Measurements from ENCODE around the gene CEACAM6.

CEACAM6 gene

GRCh38 chr19:41783612-41784011 lies 28.3 kb downstream of the CEACAM6 start:
- Histone ChIP-seq H3K9me3 (replicated peaks in 1 of 2; ENCODE audit: control insufficient read depth in 2 of 2, insufficient read depth in 1 of 2, low read depth in 1 of 2, low read length in 2 of 2) (no peaks in the 10 kb centered on the region), H3K79me1 (ENCODE audit: low read depth, low read length) (no peaks in the 10 kb centered on the region), H3K18ac (ENCODE audit: low read length) (no peak overlapping the region), H2BK5ac (ENCODE audit: low read length) (no peak overlapping the region), H3K23ac (ENCODE audit: low read depth, low read length, poor library complexity) (no peak overlapping the region), H4K91ac (ENCODE audit: low read depth, low read length, poor library complexity) (no peak overlapping the region), H2BK15ac (ENCODE audit: low read length) (no peak overlapping the region), H3K4me1 (ENCODE audit: control insufficient read depth in 2 of 2, insufficient read depth in 1 of 2, low read depth in 1 of 2, low read length in 2 of 2) (no peaks in the 10 kb centered on the region), H3K27ac (replicated peaks; ENCODE audit: low read length) (no peak overlapping the region), H2BK12ac (ENCODE audit: low read length) (no peak overlapping the region), H3K27me3 (ENCODE audit: control insufficient read depth in 3 of 3, insufficient read depth in 3 of 3, low read depth in 1 of 3, low read length in 3 of 3) (peaks cover 2 to 36% (median 10%) of the 10 kb centered on the region in 3 experiments), H3K4me3 (ENCODE audit: low read length in 2 of 2) (no peak overlapping the region), H3K4me2 (ENCODE audit: insufficient read depth, low read length, poor library complexity, severe bottlenecking) (no peak overlapping the region), H2BK120ac (ENCODE audit: low read depth, low read length) (no peak overlapping the region), H3K9ac (ENCODE audit: low read depth, low read length, poor library complexity) (no peak overlapping the region), H2AFZ (ENCODE audit: low read length) (no peak overlapping the region), H3K4ac (ENCODE audit: low read length) (no peak overlapping the region), H3K14ac (ENCODE audit: low read length) (no peak overlapping the region), H4K8ac (ENCODE audit: low read depth, low read length) (no peak overlapping the region), H3K36me3 (replicated peaks in 1 of 2; ENCODE audit: control insufficient read depth in 2 of 2, insufficient read depth in 2 of 2, low read length in 2 of 2) (no peaks in the 10 kb centered on the region), H2AK5ac (ENCODE audit: low read depth, low read length) (no peak overlapping the region)
- DNase-seq (ENCODE audit: low spot score): no peak
- no CpG with 5 or more reads among the region's 5 CpGs for WGBS, 2 donors (ENCODE audit: extremely low coverage in 2 of 2, insufficient read length in 2 of 2, insufficient replicate concordance in 1 of 2)

GRCh38 chr19:41784312-41784711 lies 29.0 kb downstream of the CEACAM6 start:
- no peaks in the 10 kb centered on the region for H3K79me1 ChIP-seq (ENCODE audit: low read depth, low read length)
- WGBS, 2 donors (ENCODE audit: extremely low coverage in 2 of 2, insufficient read length in 2 of 2, insufficient replicate concordance in 1 of 2): no CpG with 5 or more reads among the region's 3 CpGs
- H2BK120ac ChIP-seq (ENCODE audit: low read depth, low read length): no peak overlapping the region

GRCh38 chr19:41784743-41785142 lies 29.4 kb downstream of the CEACAM6 start:
- Histone ChIP-seq H3K9me3 (replicated peaks in 1 of 2; ENCODE audit: control insufficient read depth in 2 of 2, insufficient read depth in 1 of 2, low read depth in 1 of 2, low read length in 2 of 2) (no peaks in the 10 kb centered on the region), H3K14ac (ENCODE audit: low read length) (no peak overlapping the region), H3K4me2 (ENCODE audit: insufficient read depth, low read length, poor library complexity, severe bottlenecking) (no peak overlapping the region), H2BK5ac (ENCODE audit: low read length) (no peak overlapping the region), H3K4ac (ENCODE audit: low read length) (no peak overlapping the region), H4K91ac (ENCODE audit: low read depth, low read length, poor library complexity) (no peak overlapping the region), H3K23ac (ENCODE audit: low read depth, low read length, poor library complexity) (no peak overlapping the region), H3K27ac (replicated peaks; ENCODE audit: low read length) (no peak overlapping the region), H3K4me3 (ENCODE audit: low read length in 2 of 2) (no peak overlapping the region), H2BK12ac (ENCODE audit: low read length) (no peak overlapping the region), H2BK120ac (ENCODE audit: low read depth, low read length) (no peak overlapping the region), H3K79me1 (ENCODE audit: low read depth, low read length) (no peaks in the 10 kb centered on the region), H3K9ac (ENCODE audit: low read depth, low read length, poor library complexity) (no peak overlapping the region), H2AK5ac (ENCODE audit: low read depth, low read length) (no peak overlapping the region), H2AFZ (ENCODE audit: low read length) (no peak overlapping the region), H2BK15ac (ENCODE audit: low read length) (no peak overlapping the region), H3K36me3 (replicated peaks in 1 of 2; ENCODE audit: control insufficient read depth in 2 of 2, insufficient read depth in 2 of 2, low read length in 2 of 2) (no peaks in the 10 kb centered on the region), H3K27me3 (ENCODE audit: control insufficient read depth in 3 of 3, insufficient read depth in 3 of 3, low read depth in 1 of 3, low read length in 3 of 3) (peaks cover 2 to 40% (median 10%) of the 10 kb centered on the region in 3 experiments), H4K8ac (ENCODE audit: low read depth, low read length) (no peak overlapping the region), H3K18ac (ENCODE audit: low read length) (no peak overlapping the region), H3K4me1 (ENCODE audit: control insufficient read depth in 2 of 2, insufficient read depth in 1 of 2, low read depth in 1 of 2, low read length in 2 of 2) (no peaks in the 10 kb centered on the region)
- DNase-seq (ENCODE audit: low spot score): no peak
- WGBS, 2 donors (ENCODE audit: extremely low coverage in 2 of 2, insufficient read length in 2 of 2, insufficient replicate concordance in 1 of 2): no CpG with 5 or more reads among the region's 4 CpGs

More at GRCh38 chr19:41784312-41784711, 29.0 kb downstream of the CEACAM6 start:
- Histone ChIP-seq H2AFZ (ENCODE audit: low read length) (no peak overlapping the region), H3K36me3 (replicated peaks in 1 of 2; ENCODE audit: control insufficient read depth in 2 of 2, insufficient read depth in 2 of 2, low read length in 2 of 2) (no peaks in the 10 kb centered on the region), H2BK12ac (ENCODE audit: low read length) (no peak overlapping the region), H3K4me3 (ENCODE audit: low read length in 2 of 2) (no peak overlapping the region), H4K91ac (ENCODE audit: low read depth, low read length, poor library complexity) (no peak overlapping the region), H4K8ac (ENCODE audit: low read depth, low read length) (no peak overlapping the region), H3K9ac (ENCODE audit: low read depth, low read length, poor library complexity) (no peak overlapping the region), H3K9me3 (replicated peaks in 1 of 2; ENCODE audit: control insufficient read depth in 2 of 2, insufficient read depth in 1 of 2, low read depth in 1 of 2, low read length in 2 of 2) (no peaks in the 10 kb centered on the region), H3K14ac (ENCODE audit: low read length) (no peak overlapping the region), H3K18ac (ENCODE audit: low read length) (no peak overlapping the region), H3K23ac (ENCODE audit: low read depth, low read length, poor library complexity) (no peak overlapping the region), H3K27me3 (ENCODE audit: control insufficient read depth in 3 of 3, insufficient read depth in 3 of 3, low read depth in 1 of 3, low read length in 3 of 3) (peaks cover 2 to 40% (median 10%) of the 10 kb centered on the region in 3 experiments), H3K4me1 (ENCODE audit: control insufficient read depth in 2 of 2, insufficient read depth in 1 of 2, low read depth in 1 of 2, low read length in 2 of 2) (no peaks in the 10 kb centered on the region), H2AK5ac (ENCODE audit: low read depth, low read length) (no peak overlapping the region), H3K27ac (replicated peaks; ENCODE audit: low read length) (no peak overlapping the region), H3K4ac (ENCODE audit: low read length) (no peak overlapping the region), H3K4me2 (ENCODE audit: insufficient read depth, low read length, poor library complexity, severe bottlenecking) (no peak overlapping the region), H2BK15ac (ENCODE audit: low read length) (no peak overlapping the region), H2BK5ac (ENCODE audit: low read length) (no peak overlapping the region)
- no peak for DNase-seq (ENCODE audit: low spot score)

- H3K18ac ChIP-seq (ENCODE audit: low read length): no peak overlapping the region
- no peaks in the 10 kb centered on the region for H3K79me1 ChIP-seq (ENCODE audit: low read depth, low read length)
- H3K4me1 ChIP-seq (ENCODE audit: control insufficient read depth in 2 of 2, insufficient read depth in 1 of 2, low read depth in 1 of 2, low read length in 2 of 2): no peaks in the 10 kb centered on the region
- H2BK12ac ChIP-seq (ENCODE audit: low read length): no peak overlapping the region
- H3K14ac ChIP-seq (ENCODE audit: low read length): no peak overlapping the region
- H3K9me3 ChIP-seq (replicated peaks in 1 of 2; ENCODE audit: control insufficient read depth in 2 of 2, insufficient read depth in 1 of 2, low read depth in 1 of 2, low read length in 2 of 2): no peaks in the 10 kb centered on the region
- no peak overlapping the region for H3K9ac ChIP-seq (ENCODE audit: low read depth, low read length, poor library complexity)
- peaks cover 2 to 35% (median 10%) of the 10 kb centered on the region in 3 experiments for H3K27me3 ChIP-seq (ENCODE audit: control insufficient read depth in 3 of 3, insufficient read depth in 3 of 3, low read depth in 1 of 3, low read length in 3 of 3)
- H3K23ac ChIP-seq (ENCODE audit: low read depth, low read length, poor library complexity): no peak overlapping the region
- H2AK5ac ChIP-seq (ENCODE audit: low read depth, low read length): no peak overlapping the region
- H4K91ac ChIP-seq (ENCODE audit: low read depth, low read length, poor library complexity): no peak overlapping the region
- H3K4me2 ChIP-seq (ENCODE audit: insufficient read depth, low read length, poor library complexity, severe bottlenecking): no peak overlapping the region
- no CpG with 5 or more reads among the region's 10 CpGs for WGBS, 2 donors (ENCODE audit: extremely low coverage in 2 of 2, insufficient read length in 2 of 2, insufficient replicate concordance in 1 of 2)
- H2AFZ ChIP-seq (ENCODE audit: low read length): no peak overlapping the region
- H2BK15ac ChIP-seq (ENCODE audit: low read length): no peak overlapping the region
- no peak overlapping the region for H2BK5ac ChIP-seq (ENCODE audit: low read length)
- DNase-seq (ENCODE audit: low spot score): peak; percentile 63
- no peak overlapping the region for H3K27ac ChIP-seq (replicated peaks; ENCODE audit: low read length)
- no peak overlapping the region for H4K8ac ChIP-seq (ENCODE audit: low read depth, low read length)
- H3K4ac ChIP-seq (ENCODE audit: low read length): no peak overlapping the region
- no peaks in the 10 kb centered on the region for H3K36me3 ChIP-seq (replicated peaks in 1 of 2; ENCODE audit: control insufficient read depth in 2 of 2, insufficient read depth in 2 of 2, low read length in 2 of 2)
- H2BK120ac ChIP-seq (ENCODE audit: low read depth, low read length): no peak overlapping the region
- no peak overlapping the region for H3K4me3 ChIP-seq (ENCODE audit: low read length in 2 of 2)
Observed at GRCh38 chr19:41785653-41786052, 30.3 kb downstream of the CEACAM6 start.
